ENCODE data around the gene CRHR2.

CRHR2 gene

GRCh38 chr7:30657131-30657530, 25.1 kb downstream of the CRHR2 start:
- no peaks in the 10 kb centered on the region for H3K36me3 ChIP-seq (ENCODE audit: control insufficient read depth in 4 of 4, insufficient read depth in 4 of 4, low read length in 3 of 4)
- ChIA-PET CTCF (no interaction called here), POLR2A (no interaction called here)
- H3K27ac ChIP-seq (ENCODE audit: insufficient read depth in 1 of 2, low read depth in 1 of 2, low read length in 2 of 2, poor library complexity in 1 of 2, severe bottlenecking in 2 of 2): no peak overlapping the region
- no peak for DNase-seq
- no peaks in the 10 kb centered on the region for H3K27me3 ChIP-seq (replicated peaks in 2 of 5; ENCODE audit: control insufficient read depth in 4 of 5, insufficient read depth in 5 of 5, low read length in 4 of 5)
- no peaks in the 10 kb centered on the region for H3K9me3 ChIP-seq (ENCODE audit: control extremely low read depth in 1 of 5, control insufficient read depth in 4 of 5, insufficient read depth in 2 of 5, low read depth in 1 of 5, low read length in 4 of 5)
- H3K4me1 ChIP-seq (ENCODE audit: control extremely low read depth in 1 of 4, control insufficient read depth in 4 of 4, insufficient read depth in 4 of 4, low read length in 3 of 4): peaks cover 0 to 19% (median 0%) of the 10 kb centered on the region in 4 experiments
- H3K4me3 ChIP-seq (ENCODE audit: control insufficient read depth in 1 of 7, extremely low read depth in 1 of 7, insufficient read depth in 4 of 7, low read depth in 2 of 7, low read length in 6 of 7): no peak overlapping the region
- WGBS (ENCODE audit: insufficient coverage): no CpG with 5 or more reads among the region's 2 CpGs

- ChIA-PET POLR2A (no interaction called here), CTCF (no interaction called here)
- no peaks in the 10 kb centered on the region for H3K9me3 ChIP-seq (ENCODE audit: control extremely low read depth in 1 of 5, control insufficient read depth in 4 of 5, insufficient read depth in 2 of 5, low read depth in 1 of 5, low read length in 4 of 5)
- no peaks in the 10 kb centered on the region for H3K27me3 ChIP-seq (replicated peaks in 2 of 5; ENCODE audit: control insufficient read depth in 4 of 5, insufficient read depth in 5 of 5, low read length in 4 of 5)
- H3K36me3 ChIP-seq (ENCODE audit: control insufficient read depth in 4 of 4, insufficient read depth in 4 of 4, low read length in 3 of 4): no peaks in the 10 kb centered on the region
- no peak overlapping the region for H3K4me3 ChIP-seq (ENCODE audit: control insufficient read depth in 1 of 7, extremely low read depth in 1 of 7, insufficient read depth in 4 of 7, low read depth in 2 of 7, low read length in 6 of 7)
- H3K27ac ChIP-seq (ENCODE audit: insufficient read depth in 1 of 2, low read depth in 1 of 2, low read length in 2 of 2, poor library complexity in 1 of 2, severe bottlenecking in 2 of 2): no peak overlapping the region
- peaks cover 0 to 19% (median 0%) of the 10 kb centered on the region in 4 experiments for H3K4me1 ChIP-seq (ENCODE audit: control extremely low read depth in 1 of 4, control insufficient read depth in 4 of 4, insufficient read depth in 4 of 4, low read length in 3 of 4)
- 93% methylated on average over 15 of the region's 21 CpGs for WGBS (ENCODE audit: insufficient coverage)
- DNase-seq: no peak
Observed at GRCh38 chr7:30656006-30656957, 26.0 kb downstream of the CRHR2 start.

GRCh38 chr7:30655096-30655970, 26.9 kb downstream of the CRHR2 start:
- no peaks in the 10 kb centered on the region for H3K9me3 ChIP-seq (ENCODE audit: control extremely low read depth in 1 of 5, control insufficient read depth in 4 of 5, insufficient read depth in 2 of 5, low read depth in 1 of 5, low read length in 4 of 5)
- ChIA-PET POLR2A (no interaction called here), CTCF (no interaction called here)

GRCh38 chr7:30654296-30655090, 27.8 kb downstream of the CRHR2 start:
- POLR2A ChIA-PET: no interaction called here
- H3K4me3 ChIP-seq (ENCODE audit: control insufficient read depth in 1 of 7, extremely low read depth in 1 of 7, insufficient read depth in 4 of 7, low read depth in 2 of 7, low read length in 6 of 7): no peak overlapping the region

More at GRCh38 chr7:30655096-30655970, 26.9 kb downstream of the CRHR2 start:
- no peak for DNase-seq
- H3K4me1 ChIP-seq (ENCODE audit: control extremely low read depth in 1 of 4, control insufficient read depth in 4 of 4, insufficient read depth in 4 of 4, low read length in 3 of 4): peaks cover 0 to 19% (median 0%) of the 10 kb centered on the region in 4 experiments
- no peak overlapping the region for H3K4me3 ChIP-seq (ENCODE audit: control insufficient read depth in 1 of 7, extremely low read depth in 1 of 7, insufficient read depth in 4 of 7, low read depth in 2 of 7, low read length in 6 of 7)
- H3K36me3 ChIP-seq (ENCODE audit: control insufficient read depth in 4 of 4, insufficient read depth in 4 of 4, low read length in 3 of 4): no peaks in the 10 kb centered on the region
- WGBS (ENCODE audit: insufficient coverage): 97% methylated on average over 22 of the region's 22 CpGs
- no peaks in the 10 kb centered on the region for H3K27me3 ChIP-seq (replicated peaks in 2 of 5; ENCODE audit: control insufficient read depth in 4 of 5, insufficient read depth in 5 of 5, low read length in 4 of 5)
- H3K27ac ChIP-seq (ENCODE audit: insufficient read depth in 1 of 2, low read depth in 1 of 2, low read length in 2 of 2, poor library complexity in 1 of 2, severe bottlenecking in 2 of 2): no peak overlapping the region

GRCh38 chr7:30652698-30653641, 29.3 kb downstream of the CRHR2 start:
- 96% methylated on average over 18 of the region's 19 CpGs for WGBS (ENCODE audit: insufficient coverage)
- no peak overlapping the region for H3K27ac ChIP-seq (ENCODE audit: insufficient read depth in 1 of 2, low read depth in 1 of 2, low read length in 2 of 2, poor library complexity in 1 of 2, severe bottlenecking in 2 of 2)
- no peak for DNase-seq
- H3K4me3 ChIP-seq (ENCODE audit: control insufficient read depth in 1 of 7, extremely low read depth in 1 of 7, insufficient read depth in 4 of 7, low read depth in 2 of 7, low read length in 6 of 7): no peak overlapping the region
- no peaks in the 10 kb centered on the region for H3K9me3 ChIP-seq (ENCODE audit: control extremely low read depth in 1 of 5, control insufficient read depth in 4 of 5, insufficient read depth in 2 of 5, low read depth in 1 of 5, low read length in 4 of 5)
- peaks cover 0 to 3% (median 0%) of the 10 kb centered on the region in 4 experiments for H3K4me1 ChIP-seq (ENCODE audit: control extremely low read depth in 1 of 4, control insufficient read depth in 4 of 4, insufficient read depth in 4 of 4, low read length in 3 of 4)
- POLR2A ChIA-PET: no interaction called here
- H3K36me3 ChIP-seq (ENCODE audit: control insufficient read depth in 4 of 4, insufficient read depth in 4 of 4, low read length in 3 of 4): no peaks in the 10 kb centered on the region
- H3K27me3 ChIP-seq (replicated peaks in 2 of 5; ENCODE audit: control insufficient read depth in 4 of 5, insufficient read depth in 5 of 5, low read length in 4 of 5): no peaks in the 10 kb centered on the region
- CTCF ChIA-PET: interaction anchor here (1.3 kb wide), 1 partner anchor 15 kb away, joined by 4 read pairs; no protein-coding TSS in a partner anchor

More at GRCh38 chr7:30654296-30655090, 27.8 kb downstream of the CRHR2 start:
- no peak for DNase-seq
- H3K27me3 ChIP-seq (replicated peaks in 2 of 5; ENCODE audit: control insufficient read depth in 4 of 5, insufficient read depth in 5 of 5, low read length in 4 of 5): no peaks in the 10 kb centered on the region
- H3K9me3 ChIP-seq (ENCODE audit: control extremely low read depth in 1 of 5, control insufficient read depth in 4 of 5, insufficient read depth in 2 of 5, low read depth in 1 of 5, low read length in 4 of 5): no peaks in the 10 kb centered on the region
- H3K36me3 ChIP-seq (ENCODE audit: control insufficient read depth in 4 of 4, insufficient read depth in 4 of 4, low read length in 3 of 4): no peaks in the 10 kb centered on the region
- H3K4me1 ChIP-seq (ENCODE audit: control extremely low read depth in 1 of 4, control insufficient read depth in 4 of 4, insufficient read depth in 4 of 4, low read length in 3 of 4): peaks cover 0 to 18% (median 0%) of the 10 kb centered on the region in 4 experiments
- CTCF ChIA-PET: interaction anchor here (1.3 kb wide), 1 partner anchor 14 kb away, joined by 4 read pairs; no protein-coding TSS in a partner anchor
- WGBS (ENCODE audit: insufficient coverage): 97% methylated on average over 14 of the region's 15 CpGs
- no peak overlapping the region for H3K27ac ChIP-seq (ENCODE audit: insufficient read depth in 1 of 2, low read depth in 1 of 2, low read length in 2 of 2, poor library complexity in 1 of 2, severe bottlenecking in 2 of 2)

GRCh38 chr7:30652132-30652531, 30.1 kb downstream of the CRHR2 start:
- 100% methylated on average over 5 of the region's 7 CpGs for WGBS (ENCODE audit: insufficient coverage)
- ChIA-PET POLR2A (no interaction called here), CTCF (no interaction called here)
- Histone ChIP-seq H3K9me3 (ENCODE audit: control extremely low read depth in 1 of 5, control insufficient read depth in 4 of 5, insufficient read depth in 2 of 5, low read depth in 1 of 5, low read length in 4 of 5) (no peaks in the 10 kb centered on the region), H3K4me3 (ENCODE audit: control insufficient read depth in 1 of 7, extremely low read depth in 1 of 7, insufficient read depth in 4 of 7, low read depth in 2 of 7, low read length in 6 of 7) (no peak overlapping the region), H3K36me3 (ENCODE audit: control insufficient read depth in 4 of 4, insufficient read depth in 4 of 4, low read length in 3 of 4) (no peaks in the 10 kb centered on the region), H3K4me1 (ENCODE audit: control extremely low read depth in 1 of 4, control insufficient read depth in 4 of 4, insufficient read depth in 4 of 4, low read length in 3 of 4) (no peaks in the 10 kb centered on the region), H3K27ac (ENCODE audit: insufficient read depth in 1 of 2, low read depth in 1 of 2, low read length in 2 of 2, poor library complexity in 1 of 2, severe bottlenecking in 2 of 2) (no peak overlapping the region), H3K27me3 (replicated peaks in 2 of 5; ENCODE audit: control insufficient read depth in 4 of 5, insufficient read depth in 5 of 5, low read length in 4 of 5) (no peaks in the 10 kb centered on the region)
- no peak for DNase-seq
